ENCODE results near the gene EVC. TPM values are rescaled to one million over a fixed set of nuclear protein-coding genes. Genes with fewer than 3 reads are reported as not detected.

Gene EVC
- total RNA-seq, 1 donor from 2014 or later, result 2.4 TPM

- FAIRE-seq (no peak), DNase-seq (ENCODE audit: low spot score in 2 of 2) (no peak)
Observed at GRCh38 chr4:5753766-5754528, 42.9 kb downstream of the EVC start.

GRCh38 chr4:5754529-5754881, 43.5 kb downstream of the EVC start:
- FAIRE-seq (no peak), DNase-seq (ENCODE audit: low spot score in 2 of 2) (no peak)

- DNase-seq (ENCODE audit: low spot score in 2 of 2), result no peak
- FAIRE-seq, result no peak
Observed at GRCh38 chr4:5755161-5755560, 44.2 kb downstream of the EVC start.

- FAIRE-seq, result no peak
Observed at GRCh38 chr4:5755679-5756078, 44.7 kb downstream of the EVC start.

GRCh38 chr4:5756271-5756670, 45.3 kb downstream of the EVC start:
- no peak for FAIRE-seq
- no peak for DNase-seq (ENCODE audit: low spot score in 2 of 2)

More at GRCh38 chr4:5755679-5756078, 44.7 kb downstream of the EVC start:
- DNase-seq (ENCODE audit: low spot score in 2 of 2), result no peak

GRCh38 chr4:5757091-5757490, 46.1 kb downstream of the EVC start:
- DNase-seq (ENCODE audit: low spot score in 2 of 2), result no peak
- no peak for FAIRE-seq

GRCh38 chr4:5757536-5757935, 46.5 kb downstream of the EVC start:
- FAIRE-seq (no peak), DNase-seq (ENCODE audit: low spot score in 2 of 2) (no peak)

GRCh38 chr4:5757954-5758353, 47.0 kb downstream of the EVC start:
- DNase-seq (ENCODE audit: low spot score in 2 of 2) (no peak), FAIRE-seq (no peak)

GRCh38 chr4:5758741-5759140, 47.7 kb downstream of the EVC start:
- DNase-seq (ENCODE audit: low spot score in 2 of 2) (no peak), FAIRE-seq (no peak)

GRCh38 chr4:5759236-5760075, 48.5 kb downstream of the EVC start:
- DNase-seq (ENCODE audit: low spot score in 2 of 2) (no peak), FAIRE-seq (no peak)

- no peak for FAIRE-seq
Observed at GRCh38 chr4:5760246-5760645, 49.2 kb downstream of the EVC start.

GRCh38 chr4:5760936-5761480, 50.0 kb downstream of the EVC start:
- FAIRE-seq (no peak), DNase-seq (ENCODE audit: low spot score in 2 of 2) (no peak)

More at GRCh38 chr4:5760246-5760645, 49.2 kb downstream of the EVC start:
- DNase-seq (ENCODE audit: low spot score in 2 of 2), result no peak

GRCh38 chr4:5770051-5770450, 59.0 kb downstream of the EVC start:
- FAIRE-seq, result no peak
- no peak for DNase-seq (ENCODE audit: low spot score in 2 of 2)

GRCh38 chr4:5772528-5773270, 61.7 kb downstream of the EVC start:
- FAIRE-seq (no peak), DNase-seq (ENCODE audit: low spot score in 2 of 2) (no peak)

- no peak for FAIRE-seq
- DNase-seq (ENCODE audit: low spot score in 2 of 2), result no peak
Observed at GRCh38 chr4:5773271-5773555, 62.2 kb downstream of the EVC start.

GRCh38 chr4:5774416-5775036, 63.5 kb downstream of the EVC start:
- no peak for FAIRE-seq

GRCh38 chr4:5776510-5776909, 65.5 kb downstream of the EVC start:
- DNase-seq (ENCODE audit: low spot score in 2 of 2) (no peak), FAIRE-seq (no peak)

More at GRCh38 chr4:5774416-5775036, 63.5 kb downstream of the EVC start:
- DNase-seq (ENCODE audit: low spot score in 2 of 2), result no peak

GRCh38 chr4:5780831-5781480, 70.0 kb downstream of the EVC start:
- no peak for DNase-seq (ENCODE audit: low spot score in 2 of 2)

GRCh38 chr4:5781691-5782090, 70.7 kb downstream of the EVC start:
- no peak for FAIRE-seq
- DNase-seq (ENCODE audit: low spot score in 2 of 2), result no peak

More at GRCh38 chr4:5780831-5781480, 70.0 kb downstream of the EVC start:
- no peak for FAIRE-seq
